ENCODE data around the gene AGO4. TPM values are rescaled to one million over a fixed set of nuclear protein-coding genes. Genes with fewer than 3 reads are reported as not detected.
"Not testable (repeated sequence)": the region's sequence is repeated elsewhere in the genome, so short reads cannot be mapped to it uniquely, and the experiment has no call there.

Gene AGO4
- polyA plus RNA-seq, 2 donors, result 5.5 to 9.1 TPM

- 84 to 89% methylated on average over 4 of the region's 4 CpGs for WGBS, 2 donors
- Histone ChIP-seq H3K4me3 (ENCODE audit: low read depth in 1 of 2, low read length in 2 of 2) (no peak overlapping the region), H3K36me3 (ENCODE audit: control insufficient read depth in 2 of 2, insufficient read depth in 2 of 2, low read length in 1 of 2) (no peaks in the 10 kb centered on the region), H3K9me3 (ENCODE audit: control insufficient read depth in 2 of 2, insufficient read depth in 1 of 2, low read depth in 1 of 2, low read length in 1 of 2) (no peaks in the 10 kb centered on the region), H3K27ac (ENCODE audit: low read depth in 2 of 2, low read length in 1 of 2) (no peak overlapping the region), H3K27me3 (ENCODE audit: control insufficient read depth in 1 of 2, insufficient read depth in 2 of 2, low read length in 2 of 2) (no peaks in the 10 kb centered on the region), H3K4me1 (ENCODE audit: control insufficient read depth in 2 of 2, insufficient read depth in 2 of 2, low read length in 1 of 2) (no peaks in the 10 kb centered on the region)
Measured at GRCh38 chr1:35873243-35873750, 65.5 kb downstream of the AGO4 start.

GRCh38 chr1:35874115-35874514 lies 66.3 kb downstream of the AGO4 start:
- H3K36me3 ChIP-seq (ENCODE audit: control insufficient read depth in 2 of 2, insufficient read depth in 2 of 2, low read length in 1 of 2); H3K9me3 ChIP-seq (ENCODE audit: control insufficient read depth in 2 of 2, insufficient read depth in 1 of 2, low read depth in 1 of 2, low read length in 1 of 2); H3K4me1 ChIP-seq (ENCODE audit: control insufficient read depth in 2 of 2, insufficient read depth in 2 of 2, low read length in 1 of 2); H3K27me3 ChIP-seq (ENCODE audit: control insufficient read depth in 1 of 2, insufficient read depth in 2 of 2, low read length in 2 of 2); H3K27ac ChIP-seq (ENCODE audit: low read depth in 2 of 2, low read length in 1 of 2); H3K4me3 ChIP-seq (ENCODE audit: low read depth in 1 of 2, low read length in 2 of 2): not testable (repeated sequence)
- WGBS, 2 donors, result 82 to 88% methylated on average over 4 of the region's 4 CpGs

GRCh38 chr1:35876988-35877387 lies 69.2 kb downstream of the AGO4 start:
- no peaks in the 10 kb centered on the region for H3K9me3 ChIP-seq (ENCODE audit: control insufficient read depth in 2 of 2, insufficient read depth in 1 of 2, low read depth in 1 of 2, low read length in 1 of 2)
- no peak overlapping the region for H3K4me3 ChIP-seq (ENCODE audit: low read depth in 1 of 2, low read length in 2 of 2)
- H3K36me3 ChIP-seq (ENCODE audit: control insufficient read depth in 2 of 2, insufficient read depth in 2 of 2, low read length in 1 of 2), result no peaks in the 10 kb centered on the region
- H3K4me1 ChIP-seq (ENCODE audit: control insufficient read depth in 2 of 2, insufficient read depth in 2 of 2, low read length in 1 of 2), result no peaks in the 10 kb centered on the region
- H3K27me3 ChIP-seq (ENCODE audit: control insufficient read depth in 1 of 2, insufficient read depth in 2 of 2, low read length in 2 of 2), result no peaks in the 10 kb centered on the region
- WGBS, 2 donors, result 56 to 58% methylated on average over 5 of the region's 5 CpGs
- no peak overlapping the region for H3K27ac ChIP-seq (ENCODE audit: low read depth in 2 of 2, low read length in 1 of 2)

- H3K27me3 ChIP-seq (ENCODE audit: control insufficient read depth in 1 of 2, insufficient read depth in 2 of 2, low read length in 2 of 2), result no peaks in the 10 kb centered on the region
- H3K4me3 ChIP-seq (ENCODE audit: low read depth in 1 of 2, low read length in 2 of 2), result no peak overlapping the region
- no peaks in the 10 kb centered on the region for H3K9me3 ChIP-seq (ENCODE audit: control insufficient read depth in 2 of 2, insufficient read depth in 1 of 2, low read depth in 1 of 2, low read length in 1 of 2)
- peaks cover 3 to 4% of the 10 kb centered on the region in 2 donors for H3K4me1 ChIP-seq (ENCODE audit: control insufficient read depth in 2 of 2, insufficient read depth in 2 of 2, low read length in 1 of 2)
- 39 to 49% methylated on average over 4 of the region's 4 CpGs for WGBS, 2 donors
- no peak overlapping the region for H3K27ac ChIP-seq (ENCODE audit: low read depth in 2 of 2, low read length in 1 of 2)
- H3K36me3 ChIP-seq (ENCODE audit: control insufficient read depth in 2 of 2, insufficient read depth in 2 of 2, low read length in 1 of 2), result no peaks in the 10 kb centered on the region
Measured at GRCh38 chr1:35881850-35882273, 74.0 kb downstream of the AGO4 start.

- no peaks in the 10 kb centered on the region for H3K36me3 ChIP-seq (ENCODE audit: control insufficient read depth in 2 of 2, insufficient read depth in 2 of 2, low read length in 1 of 2)
- no peaks in the 10 kb centered on the region for H3K27me3 ChIP-seq (ENCODE audit: control insufficient read depth in 1 of 2, insufficient read depth in 2 of 2, low read length in 2 of 2)
- no peaks in the 10 kb centered on the region for H3K9me3 ChIP-seq (ENCODE audit: control insufficient read depth in 2 of 2, insufficient read depth in 1 of 2, low read depth in 1 of 2, low read length in 1 of 2)
- WGBS, 2 donors, result 55 to 58% methylated on average over 16 of the region's 16 CpGs
- H3K4me1 ChIP-seq (ENCODE audit: control insufficient read depth in 2 of 2, insufficient read depth in 2 of 2, low read length in 1 of 2), result peaks cover 3 to 4% of the 10 kb centered on the region in 2 donors
- H3K27ac ChIP-seq (ENCODE audit: low read depth in 2 of 2, low read length in 1 of 2), result peak overlapping the region in 1 of 2 donors; percentile 10
- no peak overlapping the region for H3K4me3 ChIP-seq (ENCODE audit: low read depth in 1 of 2, low read length in 2 of 2)
Measured at GRCh38 chr1:35882586-35882944, 74.7 kb downstream of the AGO4 start.

- Histone ChIP-seq H3K27me3 (ENCODE audit: control insufficient read depth in 1 of 2, insufficient read depth in 2 of 2, low read length in 2 of 2) (no peaks in the 10 kb centered on the region), H3K9me3 (ENCODE audit: control insufficient read depth in 2 of 2, insufficient read depth in 1 of 2, low read depth in 1 of 2, low read length in 1 of 2) (no peaks in the 10 kb centered on the region), H3K36me3 (ENCODE audit: control insufficient read depth in 2 of 2, insufficient read depth in 2 of 2, low read length in 1 of 2) (no peaks in the 10 kb centered on the region), H3K4me1 (ENCODE audit: control insufficient read depth in 2 of 2, insufficient read depth in 2 of 2, low read length in 1 of 2) (peaks cover 3 to 4% of the 10 kb centered on the region in 2 donors), H3K27ac (ENCODE audit: low read depth in 2 of 2, low read length in 1 of 2) (peak within 1 kb of the TSS; percentile 33 to 82), H3K4me3 (ENCODE audit: low read depth in 1 of 2, low read length in 2 of 2) (peak within 1 kb of the TSS; percentile 83 to 96)
- WGBS, 2 donors, result 1% methylated on average over 53 to 58 of the region's 58 CpGs
Measured at GRCh38 chr1:35882945-35883634, 75.3 kb downstream of the AGO4 start, which contains the start of gene AGO1. Gene AGO1, plus strand, starts transcription at chr1:35883209. Its CDS starts 213 bp downstream, at chr1:35883422.

- Histone ChIP-seq H3K4me3 (ENCODE audit: low read depth in 1 of 2, low read length in 2 of 2) (peak overlapping the region; percentile 83 to 96), H3K9me3 (ENCODE audit: control insufficient read depth in 2 of 2, insufficient read depth in 1 of 2, low read depth in 1 of 2, low read length in 1 of 2) (no peaks in the 10 kb centered on the region), H3K27ac (ENCODE audit: low read depth in 2 of 2, low read length in 1 of 2) (peak overlapping the region; percentile 33 to 82), H3K36me3 (ENCODE audit: control insufficient read depth in 2 of 2, insufficient read depth in 2 of 2, low read length in 1 of 2) (no peaks in the 10 kb centered on the region), H3K4me1 (ENCODE audit: control insufficient read depth in 2 of 2, insufficient read depth in 2 of 2, low read length in 1 of 2) (peaks cover 3 to 4% of the 10 kb centered on the region in 2 donors), H3K27me3 (ENCODE audit: control insufficient read depth in 1 of 2, insufficient read depth in 2 of 2, low read length in 2 of 2) (no peaks in the 10 kb centered on the region)
- WGBS, 2 donors, result 0 to 2% methylated on average over 27 to 29 of the region's 29 CpGs
Measured at GRCh38 chr1:35883635-35884101, 75.9 kb downstream of the AGO4 start.

GRCh38 chr1:35884934-35885333 lies 77.1 kb downstream of the AGO4 start:
- 48 to 56% methylated on average over 2 of the region's 2 CpGs for WGBS, 2 donors
- peaks cover 3 to 4% of the 10 kb centered on the region in 2 donors for H3K4me1 ChIP-seq (ENCODE audit: control insufficient read depth in 2 of 2, insufficient read depth in 2 of 2, low read length in 1 of 2)
- no peaks in the 10 kb centered on the region for H3K36me3 ChIP-seq (ENCODE audit: control insufficient read depth in 2 of 2, insufficient read depth in 2 of 2, low read length in 1 of 2)

GRCh38 chr1:35885961-35886558 lies 78.2 kb downstream of the AGO4 start:
- H3K9me3 ChIP-seq (ENCODE audit: control insufficient read depth in 2 of 2, insufficient read depth in 1 of 2, low read depth in 1 of 2, low read length in 1 of 2), result no peaks in the 10 kb centered on the region
- WGBS, 2 donors, result 54 to 62% methylated on average over 4 of the region's 4 CpGs
- H3K4me1 ChIP-seq (ENCODE audit: control insufficient read depth in 2 of 2, insufficient read depth in 2 of 2, low read length in 1 of 2), result peaks cover 3 to 4% of the 10 kb centered on the region in 2 donors
- H3K4me3 ChIP-seq (ENCODE audit: low read depth in 1 of 2, low read length in 2 of 2), result no peak overlapping the region
- H3K36me3 ChIP-seq (ENCODE audit: control insufficient read depth in 2 of 2, insufficient read depth in 2 of 2, low read length in 1 of 2), result no peaks in the 10 kb centered on the region
- no peaks in the 10 kb centered on the region for H3K27me3 ChIP-seq (ENCODE audit: control insufficient read depth in 1 of 2, insufficient read depth in 2 of 2, low read length in 2 of 2)
- H3K27ac ChIP-seq (ENCODE audit: low read depth in 2 of 2, low read length in 1 of 2), result no peak overlapping the region

More at GRCh38 chr1:35884934-35885333, 77.1 kb downstream of the AGO4 start:
- H3K27ac ChIP-seq (ENCODE audit: low read depth in 2 of 2, low read length in 1 of 2), result no peak overlapping the region
- H3K27me3 ChIP-seq (ENCODE audit: control insufficient read depth in 1 of 2, insufficient read depth in 2 of 2, low read length in 2 of 2), result no peaks in the 10 kb centered on the region
- no peaks in the 10 kb centered on the region for H3K9me3 ChIP-seq (ENCODE audit: control insufficient read depth in 2 of 2, insufficient read depth in 1 of 2, low read depth in 1 of 2, low read length in 1 of 2)
- no peak overlapping the region for H3K4me3 ChIP-seq (ENCODE audit: low read depth in 1 of 2, low read length in 2 of 2)

All from esophagus (tissue), 2 donors.